Stromal cell of bone marrow (primary cell): ENCODE data around the gene TMEM51.
"Not testable (repeated sequence)": the region's sequence is repeated elsewhere in the genome, so short reads cannot be mapped to it uniquely, and the experiment has no call there.

ENCODE experiments used
- DNase-seq: peaks from one replicate; pipeline ENCODE4 v3.0.0-alpha.2; 2012; ENCODE audit warnings: low read depth

TMEM51 gene

GRCh38 chr1:15128077-15128476 lies 25.5 kb upstream of the TMEM51 start:
- no peak for DNase-seq

GRCh38 chr1:15128520-15129313 lies 24.8 kb upstream of the TMEM51 start:
- DNase-seq, result peak; percentile 23

- DNase-seq, result no peak
Observed at GRCh38 chr1:15129944-15130343, 23.6 kb upstream of the TMEM51 start.

- no peak for DNase-seq
Observed at GRCh38 chr1:15130607-15131006, 22.9 kb upstream of the TMEM51 start.

- no peak for DNase-seq
Observed at GRCh38 chr1:15132965-15133364, 20.6 kb upstream of the TMEM51 start.

GRCh38 chr1:15134285-15134684 lies 19.3 kb upstream of the TMEM51 start:
- no peak for DNase-seq

- DNase-seq, result not testable (repeated sequence)
Observed at GRCh38 chr1:15135604-15136003, 17.9 kb upstream of the TMEM51 start.

- no peak for DNase-seq
Observed at GRCh38 chr1:15137809-15138208, 15.7 kb upstream of the TMEM51 start.

- no peak for DNase-seq
Observed at GRCh38 chr1:15139654-15140350, 13.7 kb upstream of the TMEM51 start.

- DNase-seq, result no peak
Observed at GRCh38 chr1:15141935-15142539, 11.5 kb upstream of the TMEM51 start.

GRCh38 chr1:15145327-15145726 lies 8.2 kb upstream of the TMEM51 start:
- no peak for DNase-seq

- DNase-seq, result no peak
Observed at GRCh38 chr1:15146142-15146680, 7.3 kb upstream of the TMEM51 start.

GRCh38 chr1:15146971-15147376 lies 6.6 kb upstream of the TMEM51 start:
- DNase-seq, result no peak

- no peak for DNase-seq
Observed at GRCh38 chr1:15148004-15148403, 5.5 kb upstream of the TMEM51 start.

GRCh38 chr1:15148475-15148874 lies 5.1 kb upstream of the TMEM51 start:
- DNase-seq, result no peak

GRCh38 chr1:15148941-15149340 lies 4.6 kb upstream of the TMEM51 start:
- no peak for DNase-seq

- no peak for DNase-seq
Observed at GRCh38 chr1:15150376-15150775, 3.2 kb upstream of the TMEM51 start.

GRCh38 chr1:15151377-15151806 lies 2.2 kb upstream of the TMEM51 start:
- DNase-seq, result no peak

- DNase-seq, result no peak
Observed at GRCh38 chr1:15151871-15152270, 1.7 kb upstream of the TMEM51 start.

GRCh38 chr1:15152318-15153183 lies 996 bp upstream of the TMEM51 start:
- peak; percentile 73 for DNase-seq

- DNase-seq, result no peak
Observed at GRCh38 chr1:15153842-15154479, 414 bp downstream of the TMEM51 start.
